Rectal smooth muscle tissue (tissue), 1 donor: ENCODE measurements around the gene DYNLRB1.

Experiments
- H3K27ac ChIP-seq: one replicate; pipeline ENCODE4 v1.7.0; 2013; ENCODE audit warnings: low read depth, low read length, inconsistent platforms
- H3K27me3 ChIP-seq: one replicate; pipeline ENCODE4 v1.7.0; 2013; ENCODE audit warnings: low read length; ENCODE audit not compliant: control insufficient read depth, insufficient read depth
- H3K36me3 ChIP-seq: one replicate; pipeline ENCODE4 v1.7.0; 2013; ENCODE audit warnings: low read length; ENCODE audit not compliant: control insufficient read depth, insufficient read depth
- H3K4me1 ChIP-seq: one replicate; pipeline ENCODE4 v1.7.0; 2013; ENCODE audit warnings: low read length; ENCODE audit not compliant: control insufficient read depth, insufficient read depth
- H3K4me3 ChIP-seq: one replicate; pipeline ENCODE4 v1.7.0; 2013; ENCODE audit warnings: low read length
- H3K9ac ChIP-seq: one replicate; pipeline ENCODE4 v1.7.0; 2013; ENCODE audit warnings: low read length

DYNLRB1 gene

GRCh38 chr20:34579979-34580940, 64.0 kb downstream of the DYNLRB1 start:
- H3K9ac ChIP-seq = no peak overlapping the region
- H3K27ac ChIP-seq = no peak overlapping the region
- no peak overlapping the region for H3K4me3 ChIP-seq
- no peaks in the 10 kb centered on the region for H3K27me3 ChIP-seq
- H3K36me3 ChIP-seq = peaks cover 8% of the 10 kb centered on the region
- no peaks in the 10 kb centered on the region for H3K4me1 ChIP-seq

- no peak overlapping the region for H3K9ac ChIP-seq
- peaks cover 10% of the 10 kb centered on the region for H3K36me3 ChIP-seq
- no peaks in the 10 kb centered on the region for H3K4me1 ChIP-seq
- peak overlapping the region; percentile 6 for H3K27ac ChIP-seq
- no peaks in the 10 kb centered on the region for H3K27me3 ChIP-seq
- H3K4me3 ChIP-seq = no peak overlapping the region
Measured at GRCh38 chr20:34581341-34582184, 65.3 kb downstream of the DYNLRB1 start.

- peaks cover 10% of the 10 kb centered on the region for H3K36me3 ChIP-seq
- no peaks in the 10 kb centered on the region for H3K27me3 ChIP-seq
- H3K27ac ChIP-seq = no peak overlapping the region
- no peak overlapping the region for H3K4me3 ChIP-seq
- H3K4me1 ChIP-seq = no peaks in the 10 kb centered on the region
- H3K9ac ChIP-seq = no peak overlapping the region
Measured at GRCh38 chr20:34582221-34582620, 66.0 kb downstream of the DYNLRB1 start.

GRCh38 chr20:34582911-34583310, 66.7 kb downstream of the DYNLRB1 start:
- no peaks in the 10 kb centered on the region for H3K4me1 ChIP-seq
- no peaks in the 10 kb centered on the region for H3K27me3 ChIP-seq
- H3K36me3 ChIP-seq = peaks cover 10% of the 10 kb centered on the region
- no peak overlapping the region for H3K4me3 ChIP-seq
- no peak overlapping the region for H3K9ac ChIP-seq
- no peak overlapping the region for H3K27ac ChIP-seq

GRCh38 chr20:34583544-34583943, 67.3 kb downstream of the DYNLRB1 start:
- Histone ChIP-seq H3K27ac (no peak overlapping the region), H3K36me3 (peaks cover 10% of the 10 kb centered on the region), H3K4me1 (no peaks in the 10 kb centered on the region), H3K27me3 (no peaks in the 10 kb centered on the region), H3K9ac (no peak overlapping the region), H3K4me3 (no peak overlapping the region)

- Histone ChIP-seq H3K27ac (no peak overlapping the region), H3K36me3 (peaks cover 9% of the 10 kb centered on the region), H3K27me3 (no peaks in the 10 kb centered on the region), H3K4me1 (no peaks in the 10 kb centered on the region), H3K4me3 (no peak overlapping the region), H3K9ac (no peak overlapping the region)
Measured at GRCh38 chr20:34585019-34585418, 68.8 kb downstream of the DYNLRB1 start.

GRCh38 chr20:34586488-34587163, 70.4 kb downstream of the DYNLRB1 start:
- Histone ChIP-seq H3K36me3 (peaks cover 6% of the 10 kb centered on the region), H3K4me1 (no peaks in the 10 kb centered on the region), H3K27ac (no peak overlapping the region), H3K4me3 (no peak overlapping the region), H3K9ac (no peak overlapping the region), H3K27me3 (no peaks in the 10 kb centered on the region)
